Prostate gland (tissue), 2 donors: Measurements from ENCODE around the gene CCNL2. TPM values are rescaled to one million over a fixed set of nuclear protein-coding genes. Genes with fewer than 3 reads are reported as not detected.
"Not testable (repeated sequence)": the region's sequence is repeated elsewhere in the genome, so short reads cannot be mapped to it uniquely, and the experiment has no call there.

Source experiments
- DNase-seq: peaks from one replicate; pipeline ENCODE4 v3.0.0-alpha.2; 2019; ENCODE audit warnings: low spot score
- H3K27ac ChIP-seq, 2 donors: fragments of 200-600 bp; sonication (generic); 2 replicates each; pipeline ENCODE4 v1.5.1; 2017 to 2019
- H3K27me3 ChIP-seq: fragments of 200-600 bp; sonication (generic); replicated peaks from 2 replicates; pipeline ENCODE4 v1.5.1; 2019; ENCODE audit not compliant: insufficient read depth
- H3K36me3 ChIP-seq, 2 donors: fragments of 200-600 bp; sonication (generic); 1 replicate in 1 of 2; 2 replicates in 1 of 2; pipeline versions ENCODE4 v1.5.1 to v1.8.1; 2017 to 2019
- H3K4me1 ChIP-seq: fragments of 200-600 bp; sonication (generic); replicated peaks from 2 replicates; pipeline ENCODE4 v1.5.1; 2019
- H3K4me3 ChIP-seq, 2 donors: fragments of 200-600 bp; sonication (generic); 2 replicates each; pipeline ENCODE4 v1.5.1; 2017 to 2019
- H3K9me3 ChIP-seq: fragments of 200-600 bp; sonication (generic); 2 replicates; pipeline ENCODE4 v1.5.1; 2017
- CTCF ChIP-seq, 4 experiments: fragments of 200-600 bp in 2 of 4; fragments of 450-650 bp in 2 of 4; sonication (generic) in 2 of 4; IDR thresholded peaks; 1 replicate in 3 of 4; 2 replicates in 1 of 4; pipeline ENCODE4 v1.5.1; 2016 to 2019; ENCODE audit warnings: antibody characterized with exemption in 4 of 4, mild to moderate bottlenecking in 2 of 4, moderate library complexity in 2 of 4
- POLR2A ChIP-seq: fragments of 450-650 bp; IDR thresholded peaks from one replicate; pipeline ENCODE4 v1.6.1; 2016; ENCODE audit warnings: antibody characterized with exemption, mild to moderate bottlenecking
- POLR2AphosphoS5 ChIP-seq: sonication (generic); formaldehyde crosslinking; IDR thresholded peaks from one replicate; pipeline ENCODE4 v1.6.1; 2017; ENCODE audit warnings: antibody characterized with exemption
- WGBS: methylation state at CpG from one replicate; pipeline ENCODE4 v1.1.5; 2018; 5-methylcytosine and 5-hydroxymethylcytosine counted together
- intact Hi-C: fragments of 100-400 bp; cut with DNase I; formaldehyde crosslinking; loops from one replicate; pipeline ENCODE4 v1.14.2; 2022
- total RNA-seq, 2 donors: library from RNA; depleted of rRNA; stranded (reverse); fragments of >200 nt; gene quantifications; one replicate each; pipeline ENCODE4 v1.1.0, GENCODE V29; 2016

Gene CCNL2
- total RNA-seq, 2 donors from 2014 or later, result 116 to 242 TPM

GRCh38 chr1:1385931-1386330 is 13.2 kb downstream of the CCNL2 start:
- H3K9me3 ChIP-seq, result no peaks in the 10 kb centered on the region
- intact Hi-C loops, result no loop called here
- H3K4me1 ChIP-seq, result no peaks in the 10 kb centered on the region
- TF ChIP-seq POLR2A, result no peak
- no peak for TF ChIP-seq CTCF (IDR thresholded peaks at IDR 0.05)
- TF ChIP-seq POLR2AphosphoS5, result no peak
- WGBS, result 90% methylated on average over 8 of the region's 8 CpGs
- no peak overlapping the region for H3K27ac ChIP-seq
- peaks cover 28 to 33% of the 10 kb centered on the region in 2 donors for H3K36me3 ChIP-seq
- H3K4me3 ChIP-seq, result no peak overlapping the region
- no peak for DNase-seq
- no peaks in the 10 kb centered on the region for H3K27me3 ChIP-seq

GRCh38 chr1:1385339-1385738 is 13.8 kb downstream of the CCNL2 start:
- DNase-seq, H3K4me1 ChIP-seq, H3K27ac ChIP-seq, intact Hi-C loops, H3K4me3 ChIP-seq, H3K27me3 ChIP-seq, H3K9me3 ChIP-seq: not testable (repeated sequence)
- H3K36me3 ChIP-seq, result peaks cover 27 to 28% of the 10 kb centered on the region in 2 donors
- 92% methylated on average over 29 of the region's 29 CpGs for WGBS

GRCh38 chr1:1381294-1381693 is 17.8 kb downstream of the CCNL2 start:
- no peak overlapping the region for H3K4me3 ChIP-seq
- H3K27me3 ChIP-seq, result no peaks in the 10 kb centered on the region
- no peak overlapping the region for H3K27ac ChIP-seq
- no peaks in the 10 kb centered on the region for H3K9me3 ChIP-seq
- 86% methylated on average over 5 of the region's 8 CpGs for WGBS
- intact Hi-C loops, result no loop called here
- no peak for TF ChIP-seq POLR2AphosphoS5
- TF ChIP-seq POLR2A, result no peak
- TF ChIP-seq CTCF (IDR thresholded peaks at IDR 0.05), result no peak
- H3K4me1 ChIP-seq, result no peaks in the 10 kb centered on the region
- DNase-seq, result no peak
- H3K36me3 ChIP-seq, result peaks cover 6% of the 10 kb centered on the region in 2 donors

GRCh38 chr1:1380860-1381259 is 18.3 kb downstream of the CCNL2 start:
- TF ChIP-seq CTCF (IDR thresholded peaks at IDR 0.05), result no peak
- no peak for TF ChIP-seq POLR2A
- no peak for TF ChIP-seq POLR2AphosphoS5
- no peaks in the 10 kb centered on the region for H3K27me3 ChIP-seq

GRCh38 chr1:1377540-1378205 is 21.5 kb downstream of the CCNL2 start:
- DNase-seq, result no peak
- Histone ChIP-seq H3K4me3 (no peak overlapping the region), H3K9me3 (no peaks in the 10 kb centered on the region), H3K36me3 (no peaks in the 10 kb centered on the region), H3K27ac (no peak overlapping the region), H3K27me3 (no peaks in the 10 kb centered on the region), H3K4me1 (peaks cover 12% of the 10 kb centered on the region)
- WGBS, result 94% methylated on average over 16 of the region's 16 CpGs
- TF ChIP-seq CTCF (IDR thresholded peaks at IDR 0.05), result no peak
- intact Hi-C loops, result no loop called here

More at GRCh38 chr1:1380860-1381259, 18.3 kb downstream of the CCNL2 start:
- Histone ChIP-seq H3K4me3 (no peak overlapping the region), H3K9me3 (no peaks in the 10 kb centered on the region), H3K36me3 (peaks cover 1 to 2% of the 10 kb centered on the region in 2 donors), H3K4me1 (peaks cover 1% of the 10 kb centered on the region), H3K27ac (no peak overlapping the region)
- WGBS, result 85% methylated on average over 12 of the region's 16 CpGs
- intact Hi-C loops, result no loop called here
- no peak for DNase-seq
